Measurements from ENCODE around the gene TGFBR3.

TGFBR3 gene

GRCh38 chr1:91645031-91645430, 240.9 kb downstream of the TGFBR3 start:
- no peaks in the 10 kb centered on the region for H3K4me1 ChIP-seq (ENCODE audit: control insufficient read depth, insufficient read depth, low read length)
- no peaks in the 10 kb centered on the region for H3K9me3 ChIP-seq (ENCODE audit: control insufficient read depth, insufficient read depth, low read depth, low read length)
- TF ChIP-seq EGR2 (tag by site-specific recombination; IDR thresholded peaks at IDR 0.05; ENCODE audit: low read depth): 0 out of 2 replicates have a peak, but pooled peaks have one; percentile 4
- TF ChIP-seq ZNF514 (tag by site-specific recombination; IDR thresholded peaks at IDR 0.05): no peak
- no peak for TF ChIP-seq ZNF26 (tag by site-specific recombination; IDR thresholded peaks at IDR 0.05)
- no peak for TF ChIP-seq BCL11A (tag by site-specific recombination; IDR thresholded peaks at IDR 0.05; ENCODE audit: low read depth)
- TF ChIP-seq ZNF664 (tag by site-specific recombination; IDR thresholded peaks at IDR 0.05): no peak
- no peak for TF ChIP-seq ZNF830 (tag by site-specific recombination; IDR thresholded peaks at IDR 0.05; ENCODE audit: low read depth)
- no peaks in the 10 kb centered on the region for H3K36me3 ChIP-seq (ENCODE audit: control insufficient read depth in 2 of 2, insufficient read depth in 1 of 2, low read length in 2 of 2)
- CTCF ChIA-PET: no interaction called here
- H3K4me3 ChIP-seq (ENCODE audit: low read depth, low read length): no peak overlapping the region
- POLR2A ChIA-PET: no interaction called here
- H3K27ac ChIP-seq (ENCODE audit: extremely low read depth, low read depth, low read length): no peak overlapping the region

DNA sequence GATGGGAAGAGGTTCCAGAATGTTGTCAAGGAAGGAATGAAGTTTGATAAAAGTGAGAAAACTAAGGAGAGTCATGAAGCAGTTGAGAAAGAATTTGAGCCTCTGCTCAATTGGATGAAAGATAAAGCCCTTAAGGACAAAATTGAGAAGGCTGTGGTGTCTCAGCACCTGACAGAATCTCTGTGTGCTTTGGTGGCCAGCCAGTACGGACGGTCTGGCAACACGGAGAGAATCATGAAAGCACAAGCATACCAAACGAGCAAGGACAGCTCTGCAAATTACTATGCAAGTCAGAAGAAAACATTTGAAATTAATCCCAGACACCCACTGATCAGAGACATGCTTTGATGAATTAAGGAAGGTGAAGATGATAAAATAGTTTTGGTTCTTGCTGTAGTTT, 242.5 kb downstream of the TGFBR3 start:
- no peaks in the 10 kb centered on the region for H3K4me1 ChIP-seq (ENCODE audit: control insufficient read depth, insufficient read depth, low read length)
- H3K27ac ChIP-seq (ENCODE audit: extremely low read depth, low read depth, low read length): no peak overlapping the region
- ChIA-PET CTCF (no interaction called here), POLR2A (no interaction called here)
- no peak overlapping the region for H3K4me3 ChIP-seq (ENCODE audit: low read depth, low read length)
- H3K9me3 ChIP-seq (ENCODE audit: control insufficient read depth, insufficient read depth, low read depth, low read length): no peaks in the 10 kb centered on the region
- no peaks in the 10 kb centered on the region for H3K36me3 ChIP-seq (ENCODE audit: control insufficient read depth in 2 of 2, insufficient read depth in 1 of 2, low read length in 2 of 2)
- TF ChIP-seq ZNF596 (tag by site-specific recombination; IDR thresholded peaks at IDR 0.05) (no peak), ZNF768 (tag by site-specific recombination; IDR thresholded peaks at IDR 0.05) (no peak), ZNF623 (tag by site-specific recombination; IDR thresholded peaks at IDR 0.05) (no peak), SCRT1 (tag by site-specific recombination; IDR thresholded peaks at IDR 0.05; ENCODE audit: borderline replicate concordance) (no peak), IKZF3 (tag by site-specific recombination; IDR thresholded peaks at IDR 0.05) (no peak), ZBTB44 (tag by site-specific recombination; IDR thresholded peaks at IDR 0.05) (no peak), ZNF530 (tag by site-specific recombination; IDR thresholded peaks at IDR 0.05; ENCODE audit: low read depth) (no peak), ZNF544 (tag by site-specific recombination; IDR thresholded peaks at IDR 0.05) (no peak), ZNF416 (tag by site-specific recombination; IDR thresholded peaks at IDR 0.05) (no peak)
- TF ChIP-seq, protein P1, sequence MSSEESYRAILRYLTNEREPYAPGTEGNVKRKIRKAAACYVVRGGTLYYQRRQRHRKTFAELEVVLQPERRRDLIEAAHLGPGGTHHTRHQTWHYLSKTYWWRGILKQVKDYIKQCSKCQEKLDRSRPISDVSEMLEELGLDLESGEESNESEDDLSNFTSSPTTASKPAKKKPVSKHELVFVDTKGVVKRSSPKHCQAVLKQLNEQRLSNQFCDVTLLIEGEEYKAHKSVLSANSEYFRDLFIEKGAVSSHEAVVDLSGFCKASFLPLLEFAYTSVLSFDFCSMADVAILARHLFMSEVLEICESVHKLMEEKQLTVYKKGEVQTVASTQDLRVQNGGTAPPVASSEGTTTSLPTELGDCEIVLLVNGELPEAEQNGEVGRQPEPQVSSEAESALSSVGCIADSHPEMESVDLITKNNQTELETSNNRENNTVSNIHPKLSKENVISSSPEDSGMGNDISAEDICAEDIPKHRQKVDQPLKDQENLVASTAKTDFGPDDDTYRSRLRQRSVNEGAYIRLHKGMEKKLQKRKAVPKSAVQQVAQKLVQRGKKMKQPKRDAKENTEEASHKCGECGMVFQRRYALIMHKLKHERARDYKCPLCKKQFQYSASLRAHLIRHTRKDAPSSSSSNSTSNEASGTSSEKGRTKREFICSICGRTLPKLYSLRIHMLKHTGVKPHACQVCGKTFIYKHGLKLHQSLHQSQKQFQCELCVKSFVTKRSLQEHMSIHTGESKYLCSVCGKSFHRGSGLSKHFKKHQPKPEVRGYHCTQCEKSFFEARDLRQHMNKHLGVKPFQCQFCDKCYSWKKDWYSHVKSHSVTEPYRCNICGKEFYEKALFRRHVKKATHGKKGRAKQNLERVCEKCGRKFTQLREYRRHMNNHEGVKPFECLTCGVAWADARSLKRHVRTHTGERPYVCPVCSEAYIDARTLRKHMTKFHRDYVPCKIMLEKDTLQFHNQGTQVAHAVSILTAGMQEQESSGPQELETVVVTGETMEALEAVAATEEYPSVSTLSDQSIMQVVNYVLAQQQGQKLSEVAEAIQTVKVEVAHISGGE (tag by site-specific recombination; conservative IDR thresholded peaks at IDR 0.05; ENCODE audit: low read depth): no peak
- TF ChIP-seq, protein P2, sequence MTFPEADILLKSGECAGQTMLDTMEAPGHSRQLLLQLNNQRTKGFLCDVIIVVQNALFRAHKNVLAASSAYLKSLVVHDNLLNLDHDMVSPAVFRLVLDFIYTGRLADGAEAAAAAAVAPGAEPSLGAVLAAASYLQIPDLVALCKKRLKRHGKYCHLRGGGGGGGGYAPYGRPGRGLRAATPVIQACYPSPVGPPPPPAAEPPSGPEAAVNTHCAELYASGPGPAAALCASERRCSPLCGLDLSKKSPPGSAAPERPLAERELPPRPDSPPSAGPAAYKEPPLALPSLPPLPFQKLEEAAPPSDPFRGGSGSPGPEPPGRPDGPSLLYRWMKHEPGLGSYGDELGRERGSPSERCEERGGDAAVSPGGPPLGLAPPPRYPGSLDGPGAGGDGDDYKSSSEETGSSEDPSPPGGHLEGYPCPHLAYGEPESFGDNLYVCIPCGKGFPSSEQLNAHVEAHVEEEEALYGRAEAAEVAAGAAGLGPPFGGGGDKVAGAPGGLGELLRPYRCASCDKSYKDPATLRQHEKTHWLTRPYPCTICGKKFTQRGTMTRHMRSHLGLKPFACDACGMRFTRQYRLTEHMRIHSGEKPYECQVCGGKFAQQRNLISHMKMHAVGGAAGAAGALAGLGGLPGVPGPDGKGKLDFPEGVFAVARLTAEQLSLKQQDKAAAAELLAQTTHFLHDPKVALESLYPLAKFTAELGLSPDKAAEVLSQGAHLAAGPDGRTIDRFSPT (tag by site-specific recombination; IDR thresholded peaks at IDR 0.05): no peak
